Breast epithelium (tissue), 3 donors: ENCODE measurements around the gene BRD9.

Source experiments
- POLR2AphosphoS5 ChIP-seq, 3 donors: sonication (generic); formaldehyde crosslinking; IDR thresholded peaks; one replicate each; pipeline ENCODE4 v1.6.1; 2017; ENCODE audit warnings: antibody characterized with exemption in 3 of 3
- TF ChIP-seq, protein P1 (sequence below), 3 donors: fragments of 450-650 bp; IDR thresholded peaks; one replicate each; pipeline ENCODE4 v1.5.1; 2016 to 2017; ENCODE audit warnings: antibody characterized with exemption in 3 of 3, mild to moderate bottlenecking in 3 of 3, moderate library complexity in 3 of 3

DNA sequence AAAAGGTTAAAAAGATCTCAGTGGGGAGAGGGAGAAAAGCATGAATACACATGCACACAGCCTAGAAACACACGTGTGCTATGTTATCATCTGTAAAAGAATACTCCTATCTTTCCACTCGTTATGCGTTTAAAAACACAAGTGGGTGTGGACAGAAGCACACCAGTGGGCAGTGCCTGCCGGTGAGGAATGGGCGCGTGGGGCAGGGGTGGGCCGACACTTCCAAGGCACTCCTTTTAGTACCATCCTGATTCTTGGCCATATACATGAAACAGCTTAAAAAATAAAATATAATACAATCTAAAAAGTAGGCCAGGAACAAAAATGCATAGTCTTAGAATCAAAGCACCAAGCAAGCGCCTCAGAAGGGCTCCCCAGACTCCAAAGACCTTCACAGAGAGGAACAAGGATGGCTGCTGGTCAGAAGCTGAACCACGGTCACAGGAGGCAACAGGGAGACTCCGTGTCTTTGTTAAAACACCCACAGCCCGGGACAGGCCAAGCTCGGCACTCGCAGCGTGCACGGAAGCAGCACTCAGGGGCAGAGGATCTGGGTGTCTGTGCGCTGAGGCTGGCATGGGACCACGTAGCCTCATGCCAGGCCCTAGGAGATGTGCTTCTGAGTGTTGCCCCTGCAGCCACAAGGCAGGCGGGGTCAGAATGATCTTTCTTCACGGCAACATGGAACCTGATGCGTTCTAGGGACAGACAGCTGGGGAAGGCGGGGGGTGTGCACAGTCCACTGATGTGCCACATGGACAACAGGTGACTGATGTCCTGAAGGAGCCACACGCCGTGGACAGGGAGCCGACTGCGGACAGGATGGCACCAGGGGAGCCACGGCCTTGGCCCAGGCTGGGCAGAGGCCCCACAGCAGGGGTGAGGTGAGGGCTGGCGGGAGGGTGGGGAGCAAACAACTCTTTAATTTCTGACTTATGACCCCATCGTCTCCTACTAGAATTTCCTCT is 15.9 kb downstream of the BRD9 start:
- TF ChIP-seq, protein P1, sequence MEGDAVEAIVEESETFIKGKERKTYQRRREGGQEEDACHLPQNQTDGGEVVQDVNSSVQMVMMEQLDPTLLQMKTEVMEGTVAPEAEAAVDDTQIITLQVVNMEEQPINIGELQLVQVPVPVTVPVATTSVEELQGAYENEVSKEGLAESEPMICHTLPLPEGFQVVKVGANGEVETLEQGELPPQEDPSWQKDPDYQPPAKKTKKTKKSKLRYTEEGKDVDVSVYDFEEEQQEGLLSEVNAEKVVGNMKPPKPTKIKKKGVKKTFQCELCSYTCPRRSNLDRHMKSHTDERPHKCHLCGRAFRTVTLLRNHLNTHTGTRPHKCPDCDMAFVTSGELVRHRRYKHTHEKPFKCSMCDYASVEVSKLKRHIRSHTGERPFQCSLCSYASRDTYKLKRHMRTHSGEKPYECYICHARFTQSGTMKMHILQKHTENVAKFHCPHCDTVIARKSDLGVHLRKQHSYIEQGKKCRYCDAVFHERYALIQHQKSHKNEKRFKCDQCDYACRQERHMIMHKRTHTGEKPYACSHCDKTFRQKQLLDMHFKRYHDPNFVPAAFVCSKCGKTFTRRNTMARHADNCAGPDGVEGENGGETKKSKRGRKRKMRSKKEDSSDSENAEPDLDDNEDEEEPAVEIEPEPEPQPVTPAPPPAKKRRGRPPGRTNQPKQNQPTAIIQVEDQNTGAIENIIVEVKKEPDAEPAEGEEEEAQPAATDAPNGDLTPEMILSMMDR (IDR thresholded peaks at IDR 0.05) = no peak
- TF ChIP-seq POLR2AphosphoS5 (IDR thresholded peaks at IDR 0.05) = no peak
